ENCODE measurements around the gene CDH16. TPM values are rescaled to one million over a fixed set of nuclear protein-coding genes. Genes with fewer than 3 reads are reported as not detected.

CDH16 gene
- total and polyA plus RNA-seq, 8 donors: 0.32 to 68.1 (median 47.5) TPM; not detected in 1

DNA sequence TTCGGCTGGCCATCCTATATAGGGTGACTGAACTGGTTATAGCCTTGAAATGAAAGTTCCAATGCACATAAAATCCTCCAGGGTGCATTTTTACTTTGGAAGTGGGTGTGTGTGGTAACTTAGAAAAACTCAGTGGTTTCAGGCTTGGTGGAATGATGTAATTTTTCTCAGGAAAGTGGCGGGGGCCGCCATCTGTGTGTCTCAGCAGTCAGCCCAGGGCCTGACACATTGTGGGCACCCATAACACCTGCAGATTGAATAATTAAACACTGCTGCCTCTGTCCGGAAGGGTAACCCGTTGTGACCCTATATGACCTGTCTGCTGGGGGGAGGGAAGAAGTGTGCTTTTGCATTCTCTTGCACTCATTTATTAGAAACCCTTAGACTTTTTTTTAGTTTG is 40.6 kb downstream of the CDH16 start:
- no peak for DNase-seq
- Histone ChIP-seq H3K4me3 (no peak overlapping the region), H3K4me1 (peaks cover 6 to 33% of the 10 kb centered on the region in 2 donors), H3K9me3 (no peaks in the 10 kb centered on the region), H3K36me3 (no peaks in the 10 kb centered on the region), H3K27me3 (peaks cover 0 to 10% of the 10 kb centered on the region in 2 donors), H3K27ac (no peak overlapping the region)
- ATAC-seq: no peak
- intact Hi-C loops (cut with DNase I): no loop called here
- TF ChIP-seq, protein P1, sequence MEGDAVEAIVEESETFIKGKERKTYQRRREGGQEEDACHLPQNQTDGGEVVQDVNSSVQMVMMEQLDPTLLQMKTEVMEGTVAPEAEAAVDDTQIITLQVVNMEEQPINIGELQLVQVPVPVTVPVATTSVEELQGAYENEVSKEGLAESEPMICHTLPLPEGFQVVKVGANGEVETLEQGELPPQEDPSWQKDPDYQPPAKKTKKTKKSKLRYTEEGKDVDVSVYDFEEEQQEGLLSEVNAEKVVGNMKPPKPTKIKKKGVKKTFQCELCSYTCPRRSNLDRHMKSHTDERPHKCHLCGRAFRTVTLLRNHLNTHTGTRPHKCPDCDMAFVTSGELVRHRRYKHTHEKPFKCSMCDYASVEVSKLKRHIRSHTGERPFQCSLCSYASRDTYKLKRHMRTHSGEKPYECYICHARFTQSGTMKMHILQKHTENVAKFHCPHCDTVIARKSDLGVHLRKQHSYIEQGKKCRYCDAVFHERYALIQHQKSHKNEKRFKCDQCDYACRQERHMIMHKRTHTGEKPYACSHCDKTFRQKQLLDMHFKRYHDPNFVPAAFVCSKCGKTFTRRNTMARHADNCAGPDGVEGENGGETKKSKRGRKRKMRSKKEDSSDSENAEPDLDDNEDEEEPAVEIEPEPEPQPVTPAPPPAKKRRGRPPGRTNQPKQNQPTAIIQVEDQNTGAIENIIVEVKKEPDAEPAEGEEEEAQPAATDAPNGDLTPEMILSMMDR (IDR thresholded peaks at IDR 0.05): no peak

DNA sequence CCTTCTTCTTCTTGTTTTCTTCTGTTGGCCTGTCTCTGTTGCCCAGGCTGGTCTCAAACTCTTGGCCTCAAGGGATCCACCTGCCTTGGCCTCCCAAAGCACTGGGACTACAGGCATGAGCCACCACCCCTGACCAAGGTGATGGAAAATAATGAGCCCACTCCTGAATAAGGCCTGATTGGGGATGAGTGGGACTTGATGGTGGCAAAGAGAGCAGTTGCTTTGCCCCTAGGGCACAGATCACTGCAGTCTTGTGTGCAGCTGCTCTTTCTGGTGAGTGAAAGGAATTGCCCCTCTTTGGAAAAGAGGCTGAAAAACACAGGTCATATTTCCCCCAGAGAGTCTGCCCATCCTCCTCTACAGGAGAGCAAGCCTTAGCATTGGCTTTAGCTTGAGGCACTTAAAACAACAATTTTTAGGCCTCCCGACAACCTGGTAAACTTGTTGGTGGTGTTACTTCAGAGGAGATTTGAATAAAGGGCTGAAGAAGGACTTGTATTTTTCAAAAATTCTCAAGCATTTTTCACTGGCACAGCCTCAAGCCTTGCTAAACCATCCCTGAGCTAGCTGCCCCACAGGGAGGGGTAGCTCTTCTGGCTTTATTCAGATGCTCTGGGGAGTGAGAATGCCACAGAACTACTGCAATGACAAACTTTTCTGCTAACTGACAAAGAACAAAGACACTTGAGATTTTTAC is 44.5 kb downstream of the CDH16 start:
- DNase-seq (no peak), ATAC-seq (no peak)
- Histone ChIP-seq H3K27me3 (no peaks in the 10 kb centered on the region), H3K36me3 (no peaks in the 10 kb centered on the region), H3K27ac (peak overlapping the region; percentile 7 to 71), H3K4me3 (no peak overlapping the region), H3K4me1 (peaks cover 9 to 29% of the 10 kb centered on the region in 2 donors), H3K9me3 (no peaks in the 10 kb centered on the region)
- intact Hi-C loops (cut with DNase I): no loop called here
- TF ChIP-seq, protein P1 (IDR thresholded peaks at IDR 0.05): no peak

DNA sequence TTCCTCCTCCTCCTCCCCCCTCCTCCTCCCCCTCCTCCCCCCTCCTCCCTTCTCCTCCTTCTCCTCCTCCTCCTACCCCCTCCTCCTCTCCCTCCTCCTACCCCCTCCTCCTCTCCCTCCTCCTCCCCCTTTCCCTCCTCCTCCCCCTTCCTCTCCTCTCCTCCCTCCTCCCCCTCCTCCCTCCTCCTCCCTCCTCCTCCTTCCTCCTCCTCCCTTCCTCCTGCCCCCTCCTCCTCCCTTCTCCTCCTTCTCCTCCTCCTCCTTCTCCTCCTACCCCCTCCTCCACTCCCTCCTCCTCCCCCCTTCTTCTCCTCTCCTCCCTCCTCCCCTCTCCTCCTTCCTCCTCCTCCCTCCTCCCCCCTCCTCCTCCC is 45.0 kb downstream of the CDH16 start:
- TF ChIP-seq, protein P1 (IDR thresholded peaks at IDR 0.05): no peak
- intact Hi-C loops (cut with DNase I): no loop called here
- DNase-seq (no peak), ATAC-seq (no peak)
- H3K27ac ChIP-seq: peak overlapping the region in 1 of 2 donors; percentile 81
- no peaks in the 10 kb centered on the region for H3K27me3 ChIP-seq
- H3K9me3 ChIP-seq: no peaks in the 10 kb centered on the region
- H3K36me3 ChIP-seq: no peaks in the 10 kb centered on the region
- H3K4me1 ChIP-seq: peaks cover 9 to 29% of the 10 kb centered on the region in 2 donors
- H3K4me3 ChIP-seq: no peak overlapping the region

DNA sequence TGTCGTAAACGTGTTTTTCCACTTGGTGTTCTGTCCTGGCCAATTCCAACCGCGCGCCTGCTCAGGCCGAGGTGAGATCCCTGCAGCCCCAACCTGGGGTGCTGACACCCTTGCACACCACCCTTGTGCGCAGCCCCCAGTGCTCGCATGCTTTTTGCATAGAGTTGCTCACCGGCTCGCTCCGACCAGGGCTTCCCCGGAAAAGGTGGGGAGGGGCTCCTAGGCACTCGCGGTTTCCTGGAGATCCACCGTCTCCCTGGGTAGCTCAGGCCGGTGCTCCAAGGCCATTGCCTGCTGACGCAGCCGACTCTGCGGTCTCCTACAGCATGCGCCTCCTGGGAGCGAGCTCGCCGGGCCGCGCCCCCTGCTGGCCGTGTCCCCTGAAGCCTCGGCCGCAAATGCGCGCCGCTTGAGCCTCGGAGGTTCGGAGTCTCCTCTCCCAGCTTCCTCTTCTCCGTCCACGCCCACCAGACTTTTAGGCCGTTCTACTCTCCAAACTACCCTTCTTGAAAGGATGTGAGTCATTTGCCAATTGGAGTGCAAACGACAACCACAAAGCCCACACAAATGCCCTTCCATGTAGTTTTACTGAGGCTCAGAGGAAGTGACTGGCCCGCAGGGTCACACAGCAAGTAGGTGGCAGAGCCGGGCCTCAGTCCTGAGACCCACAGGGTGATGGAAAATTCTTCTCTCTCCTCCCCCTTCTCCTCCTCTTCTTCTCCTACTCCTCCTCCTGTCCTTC is 45.6 kb downstream of the CDH16 start:
- TF ChIP-seq, protein P1 (IDR thresholded peaks at IDR 0.05): peak; percentile 90 to 99
- Histone ChIP-seq H3K27me3 (no peaks in the 10 kb centered on the region), H3K4me3 (peak overlapping the region; percentile 18 to 34), H3K4me1 (peaks cover 9 to 23% of the 10 kb centered on the region in 2 donors), H3K36me3 (no peaks in the 10 kb centered on the region), H3K9me3 (no peaks in the 10 kb centered on the region), H3K27ac (peak overlapping the region; percentile 63 to 81)
- intact Hi-C loops (cut with DNase I): no loop called here
- DNase-seq (peak; percentile 71 to 100 (median 92)), ATAC-seq (peak; percentile 96)

DNA sequence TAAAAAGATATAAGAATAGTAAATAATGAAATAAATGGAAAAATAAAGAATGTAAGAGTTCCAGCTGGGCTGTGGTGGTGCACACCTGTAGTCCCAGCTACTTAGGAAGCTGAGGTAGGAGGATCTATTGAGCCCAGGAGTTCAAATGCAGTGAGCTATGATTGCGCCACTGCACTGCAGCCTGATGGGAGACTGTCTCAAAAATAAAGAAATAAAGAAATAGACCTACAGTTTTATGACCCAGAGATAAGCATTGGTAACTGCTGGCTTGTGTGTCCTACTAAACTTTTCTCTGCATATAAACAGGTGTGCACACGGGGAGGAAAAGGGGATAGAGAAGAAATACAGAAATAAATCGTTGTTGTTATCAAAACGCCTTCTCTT is 46.1 kb downstream of the CDH16 start:
- Histone ChIP-seq H3K9me3 (no peaks in the 10 kb centered on the region), H3K4me1 (peaks cover 9 to 20% of the 10 kb centered on the region in 2 donors), H3K27me3 (no peaks in the 10 kb centered on the region), H3K4me3 (peak overlapping the region; percentile 18 to 34), H3K36me3 (no peaks in the 10 kb centered on the region), H3K27ac (peak overlapping the region; percentile 63 to 81)
- DNase-seq (no peak), ATAC-seq (no peak)
- intact Hi-C loops (cut with DNase I): no loop called here
- TF ChIP-seq, protein P1 (IDR thresholded peaks at IDR 0.05): no peak

Measured in left lung (tissue), 10 donors.